Measurements from ENCODE around the gene SMAD2. TPM values are rescaled to one million over a fixed set of nuclear protein-coding genes. Genes with fewer than 3 reads are reported as not detected.

SMAD2 gene
- total RNA-seq, 2 experiments from 2014 or later, result 80.4 to 83.0 TPM

- H3K36me3 ChIP-seq (ENCODE audit: insufficient read depth, low read length), result no peaks in the 10 kb centered on the region
- H3K4me1 Mint-ChIP-seq (ENCODE audit: low read depth), result no peaks in the 10 kb centered on the region
- no peaks in the 10 kb centered on the region for H3K9me3 Mint-ChIP-seq
- no peak overlapping the region for H3K27ac Mint-ChIP-seq
- no peak overlapping the region for H3K27ac ChIP-seq (ENCODE audit: low read depth in 1 of 2, low read length in 2 of 2)
- H3K27me3 Mint-ChIP-seq, result peaks cover 4% of the 10 kb centered on the region
- ATAC-seq (ENCODE audit: poor library complexity), result no peak
- no peaks in the 10 kb centered on the region for H3K36me3 Mint-ChIP-seq (ENCODE audit: low read depth)
- intact Hi-C loops (cut with DNase I, micrococcal nuclease), result no loop called here
- no peaks in the 10 kb centered on the region for H3K27me3 ChIP-seq (ENCODE audit: control insufficient read depth in 1 of 2, insufficient read depth in 2 of 2, low read length in 2 of 2)
- no peak overlapping the region for H3K4me3 ChIP-seq (ENCODE audit: low read length)
- no peaks in the 10 kb centered on the region for H3K4me1 ChIP-seq (ENCODE audit: insufficient read depth, low read length)
- no peak overlapping the region for H3K4me3 Mint-ChIP-seq
- CTCF ChIA-PET, result no interaction called here
- no peaks in the 10 kb centered on the region for H3K9me3 ChIP-seq (ENCODE audit: control insufficient read depth in 1 of 2, insufficient read depth in 1 of 2, low read length in 2 of 2)
- TF ChIP-seq CTCF (IDR thresholded peaks at IDR 0.05), result no peak
- POLR2A ChIA-PET, result no interaction called here
- no peak for DNase-seq
These were observed 127.7 kb downstream of the SMAD2 start for GRCh38 chr18:47802802-47803201.

GRCh38 chr18:47801817-47802216 lies 128.6 kb downstream of the SMAD2 start:
- no peak overlapping the region for H3K27ac ChIP-seq (ENCODE audit: low read depth in 1 of 2, low read length in 2 of 2)
- no peak overlapping the region for H3K4me3 ChIP-seq (ENCODE audit: low read length)
- no peak overlapping the region for H3K4me3 Mint-ChIP-seq
- DNase-seq (no peak), ATAC-seq (ENCODE audit: poor library complexity) (no peak)
- H3K4me1 Mint-ChIP-seq (ENCODE audit: low read depth), result no peaks in the 10 kb centered on the region
- H3K27ac Mint-ChIP-seq, result no peak overlapping the region
- intact Hi-C loops (cut with DNase I, micrococcal nuclease), result no loop called here
- TF ChIP-seq CTCF (IDR thresholded peaks at IDR 0.05), result no peak
- ChIA-PET CTCF (no interaction called here), POLR2A (no interaction called here)
- no peaks in the 10 kb centered on the region for H3K4me1 ChIP-seq (ENCODE audit: insufficient read depth, low read length)
- no peaks in the 10 kb centered on the region for H3K9me3 Mint-ChIP-seq
- no peaks in the 10 kb centered on the region for H3K36me3 ChIP-seq (ENCODE audit: insufficient read depth, low read length)
- H3K36me3 Mint-ChIP-seq (ENCODE audit: low read depth), result no peaks in the 10 kb centered on the region
- no peaks in the 10 kb centered on the region for H3K27me3 ChIP-seq (ENCODE audit: control insufficient read depth in 1 of 2, insufficient read depth in 2 of 2, low read length in 2 of 2)
- peaks cover 4% of the 10 kb centered on the region for H3K27me3 Mint-ChIP-seq
- H3K9me3 ChIP-seq (ENCODE audit: control insufficient read depth in 1 of 2, insufficient read depth in 1 of 2, low read length in 2 of 2), result no peaks in the 10 kb centered on the region

GRCh38 chr18:47800756-47801155 lies 129.7 kb downstream of the SMAD2 start:
- Mint-ChIP-seq H3K36me3 (ENCODE audit: low read depth) (no peaks in the 10 kb centered on the region), H3K27ac (no peak overlapping the region), H3K4me1 (ENCODE audit: low read depth) (no peaks in the 10 kb centered on the region), H3K9me3 (no peaks in the 10 kb centered on the region), H3K4me3 (no peak overlapping the region), H3K27me3 (peaks cover 4% of the 10 kb centered on the region)
- CTCF ChIA-PET, result no interaction called here
- Histone ChIP-seq H3K4me1 (ENCODE audit: insufficient read depth, low read length) (no peaks in the 10 kb centered on the region), H3K4me3 (ENCODE audit: low read length) (no peak overlapping the region), H3K27ac (ENCODE audit: low read depth in 1 of 2, low read length in 2 of 2) (no peak overlapping the region), H3K27me3 (ENCODE audit: control insufficient read depth in 1 of 2, insufficient read depth in 2 of 2, low read length in 2 of 2) (no peaks in the 10 kb centered on the region), H3K9me3 (ENCODE audit: control insufficient read depth in 1 of 2, insufficient read depth in 1 of 2, low read length in 2 of 2) (no peaks in the 10 kb centered on the region), H3K36me3 (ENCODE audit: insufficient read depth, low read length) (no peaks in the 10 kb centered on the region)
- intact Hi-C loops (cut with DNase I, micrococcal nuclease), result no loop called here
- ATAC-seq (ENCODE audit: poor library complexity) (no peak), DNase-seq (no peak)
- POLR2A ChIA-PET, result no interaction called here
- TF ChIP-seq CTCF (IDR thresholded peaks at IDR 0.05), result no peak
